ENCODE data around the gene KLK4. TPM values are rescaled to one million over a fixed set of nuclear protein-coding genes. Genes with fewer than 3 reads are reported as not detected.

Gene KLK4
- total and polyA plus RNA-seq, 4 donors: not detected

DNA sequence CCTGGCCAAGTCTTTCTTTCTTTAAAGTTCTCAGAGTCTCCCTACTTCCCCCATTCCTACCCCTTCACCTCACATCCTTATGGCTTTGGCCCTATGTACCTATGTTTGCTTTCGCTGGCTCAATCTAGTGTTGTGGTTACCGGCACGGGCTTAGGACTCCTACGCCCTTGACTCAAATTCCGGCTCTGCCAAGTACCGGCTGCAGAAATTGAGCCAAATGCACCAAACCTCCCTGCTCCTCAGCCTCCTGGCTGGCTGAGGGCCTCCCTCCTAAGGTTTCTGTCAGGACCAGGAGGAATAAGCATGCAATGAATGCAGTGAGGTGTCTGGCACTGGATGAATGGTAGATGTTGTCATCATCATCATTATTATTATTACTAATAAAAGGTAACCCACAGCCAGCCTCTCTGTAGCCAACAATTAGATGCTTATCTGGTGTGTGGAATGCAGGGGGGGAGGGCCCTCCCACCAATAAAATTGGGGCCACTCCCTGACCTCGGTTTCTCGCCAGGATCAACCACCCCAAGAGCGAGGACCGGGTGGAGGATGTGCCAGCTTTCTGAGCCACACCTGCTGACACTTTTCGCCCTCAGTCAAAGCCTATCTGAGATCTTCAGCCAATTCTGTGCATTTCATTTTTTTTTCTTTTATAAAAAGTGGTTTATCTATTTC is 21.0 kb upstream of the KLK4 start:
- WGBS: 76% methylated on average over 11 of the region's 11 CpGs
- H3K36me3 ChIP-seq (ENCODE audit: control insufficient read depth in 4 of 4, insufficient read depth in 3 of 4, low read depth in 1 of 4, low read length in 3 of 4): no peaks in the 10 kb centered on the region
- no peak overlapping the region for H3K9ac ChIP-seq (ENCODE audit: low read depth in 1 of 2, low read length in 2 of 2)
- no peak overlapping the region for H3K27ac ChIP-seq (ENCODE audit: low read depth in 1 of 2, low read length in 2 of 2)
- H3K4me3 ChIP-seq (ENCODE audit: low read depth in 1 of 3, low read length in 3 of 3): no peak overlapping the region
- H3K27me3 ChIP-seq (ENCODE audit: control insufficient read depth in 4 of 4, insufficient read depth in 4 of 4, low read length in 3 of 4): peaks cover 0 to 8% (median 0%) of the 10 kb centered on the region in 4 donors
- no peak for DNase-seq (ENCODE audit: low spot score)
- H3K4me1 ChIP-seq (ENCODE audit: control insufficient read depth in 4 of 4, insufficient read depth in 4 of 4, low read length in 3 of 4): no peaks in the 10 kb centered on the region
- no peaks in the 10 kb centered on the region for H3K9me3 ChIP-seq (ENCODE audit: control insufficient read depth in 4 of 4, low read length in 3 of 4)
- TF ChIP-seq YY1 (IDR thresholded peaks at IDR 0.05): no peak
- no peak for TF ChIP-seq FOXA1 (IDR thresholded peaks at IDR 0.05)

DNA sequence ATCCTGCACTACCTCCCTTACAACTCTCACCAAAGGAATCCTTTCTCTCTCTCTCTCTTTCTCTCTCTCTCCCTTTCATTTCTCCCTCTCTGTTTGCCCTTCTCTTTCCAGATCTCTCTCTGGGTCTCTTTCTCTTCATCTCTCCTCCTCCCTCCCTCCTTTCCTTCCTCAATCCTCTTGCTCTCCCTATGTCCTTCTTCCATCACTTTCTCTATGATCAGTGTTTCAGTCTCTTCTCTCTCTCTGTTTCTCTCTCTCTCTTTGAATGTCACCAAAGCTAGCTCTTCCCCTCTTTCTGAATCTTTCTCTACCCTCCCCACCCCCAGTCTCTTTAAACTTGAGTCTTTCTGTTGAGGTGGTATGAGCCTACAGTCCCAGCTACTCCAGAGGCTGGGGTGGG is 19.8 kb upstream of the KLK4 start:
- no peaks in the 10 kb centered on the region for H3K36me3 ChIP-seq (ENCODE audit: control insufficient read depth in 4 of 4, insufficient read depth in 3 of 4, low read depth in 1 of 4, low read length in 3 of 4)
- no peak for DNase-seq (ENCODE audit: low spot score)
- H3K4me3 ChIP-seq (ENCODE audit: low read depth in 1 of 3, low read length in 3 of 3): no peak overlapping the region
- no peak for TF ChIP-seq ATF3 (IDR thresholded peaks at IDR 0.05)
- no peak for TF ChIP-seq SP1 (IDR thresholded peaks at IDR 0.05)
- TF ChIP-seq RAD21 (IDR thresholded peaks at IDR 0.05): no peak
- TF ChIP-seq HNF4G (IDR thresholded peaks at IDR 0.05): no peak
- H3K9me3 ChIP-seq (ENCODE audit: control insufficient read depth in 4 of 4, low read length in 3 of 4): no peaks in the 10 kb centered on the region
- no peak overlapping the region for H3K27ac ChIP-seq (ENCODE audit: low read depth in 1 of 2, low read length in 2 of 2)
- H3K27me3 ChIP-seq (ENCODE audit: control insufficient read depth in 4 of 4, insufficient read depth in 4 of 4, low read length in 3 of 4): peaks cover 0 to 8% (median 0%) of the 10 kb centered on the region in 4 donors
- no peaks in the 10 kb centered on the region for H3K4me1 ChIP-seq (ENCODE audit: control insufficient read depth in 4 of 4, insufficient read depth in 4 of 4, low read length in 3 of 4)
- no peak overlapping the region for H3K9ac ChIP-seq (ENCODE audit: low read depth in 1 of 2, low read length in 2 of 2)

- Histone ChIP-seq H3K4me3 (ENCODE audit: low read depth in 1 of 3, low read length in 3 of 3) (no peak overlapping the region), H3K9ac (ENCODE audit: low read depth in 1 of 2, low read length in 2 of 2) (no peak overlapping the region), H3K27ac (ENCODE audit: low read depth in 1 of 2, low read length in 2 of 2) (no peak overlapping the region), H3K36me3 (ENCODE audit: control insufficient read depth in 4 of 4, insufficient read depth in 3 of 4, low read depth in 1 of 4, low read length in 3 of 4) (no peaks in the 10 kb centered on the region), H3K27me3 (ENCODE audit: control insufficient read depth in 4 of 4, insufficient read depth in 4 of 4, low read length in 3 of 4) (peaks cover 0 to 8% (median 0%) of the 10 kb centered on the region in 4 donors), H3K4me1 (ENCODE audit: control insufficient read depth in 4 of 4, insufficient read depth in 4 of 4, low read length in 3 of 4) (no peaks in the 10 kb centered on the region), H3K9me3 (ENCODE audit: control insufficient read depth in 4 of 4, low read length in 3 of 4) (no peaks in the 10 kb centered on the region)
- WGBS: 70% methylated on average over 5 of the region's 5 CpGs
- DNase-seq (ENCODE audit: low spot score): no peak
- TF ChIP-seq TAF1 (conservative IDR thresholded peaks at IDR 0.05): no peak
- TF ChIP-seq RAD21 (IDR thresholded peaks at IDR 0.05): no peak
- no peak for TF ChIP-seq EGR1 (IDR thresholded peaks at IDR 0.05; ENCODE audit: low read depth in 2 of 2)
- TF ChIP-seq, protein P1, sequence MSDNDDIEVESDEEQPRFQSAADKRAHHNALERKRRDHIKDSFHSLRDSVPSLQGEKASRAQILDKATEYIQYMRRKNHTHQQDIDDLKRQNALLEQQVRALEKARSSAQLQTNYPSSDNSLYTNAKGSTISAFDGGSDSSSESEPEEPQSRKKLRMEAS (IDR thresholded peaks at IDR 0.05): no peak
- no peak for TF ChIP-seq HNF4G (IDR thresholded peaks at IDR 0.05)
- no peak for TF ChIP-seq NR2F2 (IDR thresholded peaks at IDR 0.05)
- TF ChIP-seq HNF4A (conservative IDR thresholded peaks at IDR 0.05): no peak
- no peak for TF ChIP-seq JUND (IDR thresholded peaks at IDR 0.05)
- TF ChIP-seq ATF3 (IDR thresholded peaks at IDR 0.05): no peak
- TF ChIP-seq CTCF (IDR thresholded peaks at IDR 0.05; ENCODE audit: low read depth, low read length, missing input control): no peak
- no peak for TF ChIP-seq FOXA2 (IDR thresholded peaks at IDR 0.05)
- TF ChIP-seq FOXA1 (IDR thresholded peaks at IDR 0.05): no peak
- TF ChIP-seq GABPA (IDR thresholded peaks at IDR 0.05 in 1 of 2, conservative IDR thresholded peaks at IDR 0.05 in 1 of 2): no peak
- no peak for TF ChIP-seq YY1 (IDR thresholded peaks at IDR 0.05)
- TF ChIP-seq, protein P2, sequence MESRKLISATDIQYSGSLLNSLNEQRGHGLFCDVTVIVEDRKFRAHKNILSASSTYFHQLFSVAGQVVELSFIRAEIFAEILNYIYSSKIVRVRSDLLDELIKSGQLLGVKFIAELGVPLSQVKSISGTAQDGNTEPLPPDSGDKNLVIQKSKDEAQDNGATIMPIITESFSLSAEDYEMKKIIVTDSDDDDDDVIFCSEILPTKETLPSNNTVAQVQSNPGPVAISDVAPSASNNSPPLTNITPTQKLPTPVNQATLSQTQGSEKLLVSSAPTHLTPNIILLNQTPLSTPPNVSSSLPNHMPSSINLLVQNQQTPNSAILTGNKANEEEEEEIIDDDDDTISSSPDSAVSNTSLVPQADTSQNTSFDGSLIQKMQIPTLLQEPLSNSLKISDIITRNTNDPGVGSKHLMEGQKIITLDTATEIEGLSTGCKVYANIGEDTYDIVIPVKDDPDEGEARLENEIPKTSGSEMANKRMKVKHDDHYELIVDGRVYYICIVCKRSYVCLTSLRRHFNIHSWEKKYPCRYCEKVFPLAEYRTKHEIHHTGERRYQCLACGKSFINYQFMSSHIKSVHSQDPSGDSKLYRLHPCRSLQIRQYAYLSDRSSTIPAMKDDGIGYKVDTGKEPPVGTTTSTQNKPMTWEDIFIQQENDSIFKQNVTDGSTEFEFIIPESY (IDR thresholded peaks at IDR 0.05): no peak
- no peak for TF ChIP-seq RXRA (IDR thresholded peaks at IDR 0.05)
- TF ChIP-seq SP1 (IDR thresholded peaks at IDR 0.05): no peak
These were observed 17.6 kb upstream of the KLK4 start for GRCh38 chr19:50928831-50929230.
